OCI-LY7 (cell line): ENCODE measurements around the gene HK2.

ENCODE experiments used
- EZH2phosphoT487 ChIP-seq: fragments of 200-600 bp; sonication (generic); IDR thresholded peaks from 2 replicates; pipeline ENCODE4 v1.6.1; 2018; ENCODE audit warnings: low read depth, borderline replicate concordance, mild to moderate bottlenecking, mixed run types, antibody characterized with exemption, low read length, moderate library complexity, mixed read lengths
- TF ChIP-seq, protein P1 (sequence below): fragments of 200-600 bp; sonication (generic); conservative IDR thresholded peaks from 2 replicates; pipeline ENCODE4 v1.5.1; 2014; ENCODE audit warnings: mild to moderate bottlenecking, antibody characterized with exemption, low read length, moderate library complexity, mixed read lengths

DNA sequence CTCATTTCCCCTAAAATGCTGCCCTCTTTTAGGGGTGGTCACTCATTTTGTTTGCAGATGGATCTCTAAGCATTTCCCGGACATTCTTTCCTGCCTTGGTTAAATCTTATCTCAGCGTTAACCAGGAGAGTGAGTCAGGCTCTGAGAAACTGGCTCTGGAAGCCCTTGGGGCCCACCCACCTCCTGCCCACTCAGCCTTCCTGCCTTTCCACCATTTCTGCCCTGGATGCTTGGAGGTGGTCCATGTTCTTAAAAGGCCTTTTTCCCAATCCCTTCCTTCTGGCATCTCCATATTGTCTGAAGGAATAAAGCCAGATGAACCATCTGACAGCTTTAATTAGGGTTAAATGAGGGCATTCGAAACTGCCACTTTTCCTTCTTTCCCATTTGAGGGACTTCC lies 9.5 kb downstream of the HK2 start:
- TF ChIP-seq, protein P1, sequence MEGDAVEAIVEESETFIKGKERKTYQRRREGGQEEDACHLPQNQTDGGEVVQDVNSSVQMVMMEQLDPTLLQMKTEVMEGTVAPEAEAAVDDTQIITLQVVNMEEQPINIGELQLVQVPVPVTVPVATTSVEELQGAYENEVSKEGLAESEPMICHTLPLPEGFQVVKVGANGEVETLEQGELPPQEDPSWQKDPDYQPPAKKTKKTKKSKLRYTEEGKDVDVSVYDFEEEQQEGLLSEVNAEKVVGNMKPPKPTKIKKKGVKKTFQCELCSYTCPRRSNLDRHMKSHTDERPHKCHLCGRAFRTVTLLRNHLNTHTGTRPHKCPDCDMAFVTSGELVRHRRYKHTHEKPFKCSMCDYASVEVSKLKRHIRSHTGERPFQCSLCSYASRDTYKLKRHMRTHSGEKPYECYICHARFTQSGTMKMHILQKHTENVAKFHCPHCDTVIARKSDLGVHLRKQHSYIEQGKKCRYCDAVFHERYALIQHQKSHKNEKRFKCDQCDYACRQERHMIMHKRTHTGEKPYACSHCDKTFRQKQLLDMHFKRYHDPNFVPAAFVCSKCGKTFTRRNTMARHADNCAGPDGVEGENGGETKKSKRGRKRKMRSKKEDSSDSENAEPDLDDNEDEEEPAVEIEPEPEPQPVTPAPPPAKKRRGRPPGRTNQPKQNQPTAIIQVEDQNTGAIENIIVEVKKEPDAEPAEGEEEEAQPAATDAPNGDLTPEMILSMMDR = no peak
- no peak for TF ChIP-seq EZH2phosphoT487
